Right renal cortex interstitium (tissue), 3 donors: ENCODE data around the gene RHOBTB1. TPM values are rescaled to one million over a fixed set of nuclear protein-coding genes. Genes with fewer than 3 reads are reported as not detected.
"Not testable (repeated sequence)": the region's sequence is repeated elsewhere in the genome, so short reads cannot be mapped to it uniquely, and the experiment has no call there.

Source experiments
- DNase-seq, 3 donors: peaks; one replicate each; pipeline ENCODE4 v3.0.0-alpha.2; 2013; ENCODE audit warnings: low read depth in 3 of 3, low spot score in 2 of 3
- polyA plus RNA-seq, 3 donors: library from polyadenylated mRNA; unstranded; fragments of 120-200 nt; gene quantifications; one replicate each; pipeline ENCODE4 v1.2.1, GENCODE V29; 2013; ENCODE audit not compliant: insufficient read length in 3 of 3

RHOBTB1 gene
- 10 to 100 TPM; 76.7 to 90.1 (median 87.4) TPM for polyA plus RNA-seq

- DNase-seq, result peak; percentile 60 to 77 (median 74)
Observed at GRCh38 chr10:60944058-60944909, at the start of gene RHOBTB1. Gene RHOBTB1, minus strand, starts transcription at chr10:60944185. Its CDS starts 32,643 bp downstream, at chr10:60911542.

GRCh38 chr10:60992636-60993035, 48.7 kb upstream of the RHOBTB1 start:
- DNase-seq, result no peak

GRCh38 chr10:60990663-60991062, 46.7 kb upstream of the RHOBTB1 start:
- DNase-seq, result no peak

- DNase-seq, result no peak
Observed at GRCh38 chr10:60989400-60989876, 45.5 kb upstream of the RHOBTB1 start.

- no peak for DNase-seq
Observed at GRCh38 chr10:60986791-60987190, 42.8 kb upstream of the RHOBTB1 start.

GRCh38 chr10:60985951-60986350, 42.0 kb upstream of the RHOBTB1 start:
- DNase-seq, result no peak

- DNase-seq, result no peak
Observed at GRCh38 chr10:60980997-60981396, 37.0 kb upstream of the RHOBTB1 start.

GRCh38 chr10:60979667-60980104, 35.7 kb upstream of the RHOBTB1 start:
- no peak for DNase-seq

GRCh38 chr10:60978287-60979115, 34.5 kb upstream of the RHOBTB1 start:
- DNase-seq, result no peak

GRCh38 chr10:60977161-60978122, 33.5 kb upstream of the RHOBTB1 start:
- no peak for DNase-seq

GRCh38 chr10:60976687-60977086, 32.7 kb upstream of the RHOBTB1 start:
- no peak for DNase-seq

GRCh38 chr10:60975716-60976115, 31.7 kb upstream of the RHOBTB1 start:
- no peak for DNase-seq

- DNase-seq, result no peak
Observed at GRCh38 chr10:60974463-60975149, 30.6 kb upstream of the RHOBTB1 start.

GRCh38 chr10:60973086-60973485, 29.1 kb upstream of the RHOBTB1 start:
- DNase-seq, result no peak

GRCh38 chr10:60972181-60972580, 28.2 kb upstream of the RHOBTB1 start:
- DNase-seq, result not testable (repeated sequence)

GRCh38 chr10:60970526-60970925, 26.5 kb upstream of the RHOBTB1 start:
- DNase-seq, result no peak

- DNase-seq, result no peak
Observed at GRCh38 chr10:60968504-60968903, 24.5 kb upstream of the RHOBTB1 start.

GRCh38 chr10:60967854-60968484, 24.0 kb upstream of the RHOBTB1 start:
- no peak for DNase-seq

GRCh38 chr10:60967260-60967659, 23.3 kb upstream of the RHOBTB1 start:
- DNase-seq, result no peak
